Gastrocnemius medialis (tissue), 4 donors: ENCODE results near the gene EFCC1. TPM values are rescaled to one million over a fixed set of nuclear protein-coding genes. Genes with fewer than 3 reads are reported as not detected.
A peak's percentile ranks its signal among the peaks of the same experiment; 100 is the strongest.
"Not testable (repeated sequence)": the region's sequence is repeated elsewhere in the genome, so short reads cannot be mapped to it uniquely, and the experiment has no call there.

Experiments used
- ATAC-seq, 2 donors: fragments of 150-250 bp; one replicate each; pipeline ENCODE4 v1.9.1; 2016
- DNase-seq, 2 donors: peaks; one replicate each; pipeline ENCODE4 v3.0.0-alpha.2; 2019
- H3K27ac ChIP-seq, 4 donors: fragments of 200-600 bp; sonication (generic); 1 replicate in 1 of 4; 2 replicates in 3 of 4; pipeline ENCODE4 v1.5.1; 2016 to 2018; ENCODE audit warnings: mild to moderate bottlenecking in 2 of 4, moderate library complexity in 1 of 4
- H3K27me3 ChIP-seq, 3 donors: fragments of 200-600 bp; sonication (generic) in 2 of 3; 1 replicate in 1 of 3; 2 replicates in 2 of 3; pipeline versions ENCODE4 v1.5.1 to v1.6.0; 2016 to 2019; ENCODE audit warnings: mild to moderate bottlenecking in 1 of 3, moderate library complexity in 1 of 3
- H3K36me3 ChIP-seq, 2 donors: fragments of 200-600 bp; sonication (generic) in 1 of 2; one replicate each; pipeline ENCODE4 v1.5.1; 2017 to 2018
- H3K4me1 ChIP-seq, 2 donors: fragments of 200-600 bp; sonication (generic) in 1 of 2; one replicate each; pipeline ENCODE4 v1.5.1; 2016 to 2017; ENCODE audit warnings: mild to moderate bottlenecking in 2 of 2
- H3K4me3 ChIP-seq, 4 donors: fragments of 200-600 bp; sonication (generic) in 3 of 4; 1 replicate in 1 of 4; 2 replicates in 3 of 4; pipeline ENCODE4 v1.5.1; 2016 to 2019; ENCODE audit warnings: mild to moderate bottlenecking in 2 of 4
- H3K9me3 ChIP-seq, 3 donors: fragments of 200-600 bp; sonication (generic) in 2 of 3; 1 replicate in 1 of 3; 2 replicates in 2 of 3; pipeline ENCODE4 v1.5.1; 2016 to 2019
- POLR2A ChIP-seq, 2 donors: fragments of 450-650 bp; IDR thresholded peaks; one replicate each; pipeline ENCODE4 v1.6.1; 2017; ENCODE audit warnings: antibody characterized with exemption in 2 of 2, mild to moderate bottlenecking in 2 of 2, moderate library complexity in 2 of 2
- in situ Hi-C, 4 donors: fragments of 200-750 bp; cut with MboI; loops; one replicate each; pipeline versions ENCODE4 v1.15.0 to v1.8.0; 2017; ENCODE audit warnings: low sequenced_read_pairs in 4 of 4
- intact Hi-C: fragments of 100-400 bp; cut with DNase I; formaldehyde crosslinking; loops from one replicate; pipeline ENCODE4 v1.15.1; 2023; ENCODE audit warnings: low total_unique reads
- total RNA-seq, 4 donors: library from RNA; depleted of rRNA; stranded (reverse); fragments of >200 nt; gene quantifications; one replicate each; pipeline versions ENCODE4 v1.1.0 to v1.2.3, GENCODE V29; 2016
- TF ChIP-seq, protein P1 (sequence below), 5 experiments: fragments of 450-650 bp in 3 of 5; fragments of 200-600 bp in 2 of 5; sonication (generic) in 2 of 5; IDR thresholded peaks in 4 of 5; conservative IDR thresholded peaks in 1 of 5; 1 replicate in 4 of 5; 2 replicates in 1 of 5; pipeline ENCODE4 v1.5.1; 2016 to 2019; ENCODE audit warnings: antibody characterized with exemption in 5 of 5, mild to moderate bottlenecking in 3 of 5, moderate library complexity in 3 of 5

EFCC1 gene
- total RNA-seq, 4 donors from 2014 or later = 0.26 to 1.2 (median 0.45) TPM

DNA sequence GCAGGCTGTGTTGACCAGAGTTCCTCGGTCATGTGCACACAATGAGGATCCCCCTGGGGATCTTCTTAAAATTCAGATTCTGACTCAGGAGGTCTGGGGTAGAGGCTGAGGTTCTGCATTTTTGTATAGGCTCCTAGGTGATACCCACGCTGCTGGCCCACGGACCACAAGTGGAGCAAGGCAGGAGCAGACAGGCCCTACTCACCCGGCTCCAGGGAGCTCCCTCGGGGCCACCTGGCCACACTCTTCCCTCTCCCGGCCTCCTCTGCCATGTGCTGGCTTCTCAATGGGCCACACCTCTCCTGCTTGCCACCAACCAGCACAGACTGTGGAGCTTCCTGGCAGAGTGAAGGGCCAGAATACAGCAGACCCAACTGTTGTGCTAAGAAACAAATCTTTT lies 83.4 kb downstream of the EFCC1 start:
- DNase-seq = no peak

DNA sequence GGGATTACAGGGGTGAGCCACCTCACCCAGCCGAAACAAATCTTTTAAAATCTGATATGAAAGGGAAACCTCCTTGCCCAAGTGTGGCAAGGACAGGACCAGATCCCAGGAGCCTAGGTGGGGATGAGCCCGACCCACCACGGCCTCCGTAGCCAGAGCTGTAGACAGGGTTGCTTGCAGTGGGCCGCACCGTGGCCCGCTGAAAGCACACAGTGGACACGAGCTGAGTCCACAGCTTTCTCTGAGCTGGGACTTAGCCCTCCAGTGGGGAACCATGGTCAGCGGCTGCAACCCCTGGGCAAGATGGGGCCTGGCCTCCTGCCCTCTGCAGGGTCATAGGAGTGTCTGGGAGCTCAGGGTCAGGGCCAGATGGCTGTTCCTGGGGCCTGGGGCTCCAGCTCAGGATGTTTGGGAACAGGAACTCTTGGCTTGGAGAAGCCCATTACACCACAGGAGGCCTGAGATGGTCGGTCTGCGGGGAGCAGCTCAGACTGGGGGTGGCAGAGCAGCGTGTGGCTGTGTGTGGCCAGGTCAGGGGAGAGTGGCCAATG lies 84.1 kb downstream of the EFCC1 start:
- DNase-seq (no peak), ATAC-seq (no peak)

More for the DNA sequence above, 83.4 kb downstream of the EFCC1 start:
- H3K4me3 ChIP-seq = no peak overlapping the region
- in situ Hi-C loops = loop anchor here in 1 of 4 donors (25.0 kb wide), 1 partner anchor 122 kb away; no protein-coding TSS in a partner anchor
- no peaks in the 10 kb centered on the region for H3K36me3 ChIP-seq
- ATAC-seq = no peak
- H3K27ac ChIP-seq = no peak overlapping the region
- no peak for TF ChIP-seq POLR2A (IDR thresholded peaks at IDR 0.05)
- TF ChIP-seq, protein P1, sequence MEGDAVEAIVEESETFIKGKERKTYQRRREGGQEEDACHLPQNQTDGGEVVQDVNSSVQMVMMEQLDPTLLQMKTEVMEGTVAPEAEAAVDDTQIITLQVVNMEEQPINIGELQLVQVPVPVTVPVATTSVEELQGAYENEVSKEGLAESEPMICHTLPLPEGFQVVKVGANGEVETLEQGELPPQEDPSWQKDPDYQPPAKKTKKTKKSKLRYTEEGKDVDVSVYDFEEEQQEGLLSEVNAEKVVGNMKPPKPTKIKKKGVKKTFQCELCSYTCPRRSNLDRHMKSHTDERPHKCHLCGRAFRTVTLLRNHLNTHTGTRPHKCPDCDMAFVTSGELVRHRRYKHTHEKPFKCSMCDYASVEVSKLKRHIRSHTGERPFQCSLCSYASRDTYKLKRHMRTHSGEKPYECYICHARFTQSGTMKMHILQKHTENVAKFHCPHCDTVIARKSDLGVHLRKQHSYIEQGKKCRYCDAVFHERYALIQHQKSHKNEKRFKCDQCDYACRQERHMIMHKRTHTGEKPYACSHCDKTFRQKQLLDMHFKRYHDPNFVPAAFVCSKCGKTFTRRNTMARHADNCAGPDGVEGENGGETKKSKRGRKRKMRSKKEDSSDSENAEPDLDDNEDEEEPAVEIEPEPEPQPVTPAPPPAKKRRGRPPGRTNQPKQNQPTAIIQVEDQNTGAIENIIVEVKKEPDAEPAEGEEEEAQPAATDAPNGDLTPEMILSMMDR (IDR thresholded peaks at IDR 0.05 in 4 of 5, conservative IDR thresholded peaks at IDR 0.05 in 1 of 5) = no peak
- intact Hi-C loops = no loop called here
- no peaks in the 10 kb centered on the region for H3K27me3 ChIP-seq
- H3K4me1 ChIP-seq = peaks cover 6 to 7% of the 10 kb centered on the region in 2 donors
- H3K9me3 ChIP-seq = no peaks in the 10 kb centered on the region

DNA sequence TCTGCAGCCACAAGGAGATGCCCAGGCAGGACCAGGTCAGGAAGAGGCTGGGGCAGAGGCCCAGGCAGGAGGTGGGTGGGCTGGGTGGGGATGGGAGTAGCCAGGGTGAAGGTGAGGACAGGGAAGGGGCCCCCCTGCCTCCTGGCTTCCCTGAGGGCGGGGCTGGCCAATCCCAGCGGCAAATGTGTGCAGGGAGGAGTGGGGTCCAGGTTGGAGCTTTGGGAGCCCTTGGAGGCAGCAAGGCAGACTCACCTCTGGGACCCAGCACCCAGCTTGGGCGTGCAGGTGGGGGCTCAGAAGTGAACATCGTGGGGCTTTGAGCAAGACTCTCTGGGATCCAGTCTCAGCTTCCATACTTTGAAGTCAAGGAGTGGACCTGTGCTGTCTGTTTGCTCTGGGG lies 84.7 kb downstream of the EFCC1 start:
- Histone ChIP-seq H3K27ac (no peak overlapping the region), H3K36me3 (no peaks in the 10 kb centered on the region), H3K27me3 (no peaks in the 10 kb centered on the region), H3K4me1 (peaks cover 6 to 7% of the 10 kb centered on the region in 2 donors), H3K9me3 (no peaks in the 10 kb centered on the region), H3K4me3 (no peak overlapping the region)
- intact Hi-C loops = no loop called here
- TF ChIP-seq, protein P1 (IDR thresholded peaks at IDR 0.05 in 4 of 5, conservative IDR thresholded peaks at IDR 0.05 in 1 of 5) = no peak
- TF ChIP-seq POLR2A (IDR thresholded peaks at IDR 0.05) = no peak
- in situ Hi-C loops = loop anchor here in 1 of 4 donors (25.0 kb wide), 1 partner anchor 124 kb away; no protein-coding TSS in a partner anchor
- no peak for DNase-seq
- no peak for ATAC-seq

More for the DNA sequence above, 84.1 kb downstream of the EFCC1 start:
- H3K9me3 ChIP-seq = no peaks in the 10 kb centered on the region
- intact Hi-C loops = no loop called here
- TF ChIP-seq POLR2A (IDR thresholded peaks at IDR 0.05) = no peak
- TF ChIP-seq, protein P1 (IDR thresholded peaks at IDR 0.05 in 4 of 5, conservative IDR thresholded peaks at IDR 0.05 in 1 of 5) = no peak
- peaks cover 6 to 7% of the 10 kb centered on the region in 2 donors for H3K4me1 ChIP-seq
- in situ Hi-C loops = loop anchor here in 1 of 4 donors (25.0 kb wide), 1 partner anchor 123 kb away; no protein-coding TSS in a partner anchor
- H3K36me3 ChIP-seq = no peaks in the 10 kb centered on the region
- H3K4me3 ChIP-seq = no peak overlapping the region
- H3K27me3 ChIP-seq = no peaks in the 10 kb centered on the region
- no peak overlapping the region for H3K27ac ChIP-seq

DNA sequence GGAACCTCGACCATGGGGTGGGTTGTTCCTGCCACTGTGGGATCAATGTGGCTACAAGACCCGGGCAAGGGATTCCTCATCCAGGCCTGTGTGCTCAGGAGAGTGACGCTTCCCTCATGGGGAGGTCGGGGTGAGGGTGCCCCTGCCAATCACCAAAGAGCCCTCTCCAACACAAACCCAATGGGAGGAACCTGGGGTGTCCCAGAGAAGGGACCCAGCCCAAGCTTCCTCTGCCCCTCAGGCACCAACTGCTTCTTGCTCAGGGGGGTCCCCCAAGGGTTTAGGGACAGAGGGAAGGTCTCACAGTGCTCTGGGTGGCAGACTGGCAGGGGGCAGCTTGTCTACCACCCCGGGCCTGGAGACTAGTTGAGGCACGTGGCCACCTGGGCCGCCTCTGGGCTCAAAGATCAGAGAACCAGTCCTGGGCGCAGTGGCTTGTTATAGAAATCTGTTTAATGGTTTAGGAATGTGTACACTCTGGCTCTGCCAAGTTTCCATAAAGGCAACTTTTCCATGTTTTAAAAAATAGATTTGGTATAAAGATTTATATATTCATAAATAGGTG lies 86.1 kb downstream of the EFCC1 start:
- in situ Hi-C loops = loop anchor here in 1 of 4 donors (25.0 kb wide), 1 partner anchor 125 kb away; no protein-coding TSS in a partner anchor
- peaks cover 0 to 10% of the 10 kb centered on the region in 2 donors for H3K36me3 ChIP-seq
- ATAC-seq (peak in 1 of 2 donors; percentile 54), DNase-seq (no peak)
- H3K4me1 ChIP-seq = peaks cover 6 to 7% of the 10 kb centered on the region in 2 donors
- H3K4me3 ChIP-seq = no peak overlapping the region
- intact Hi-C loops = no loop called here
- TF ChIP-seq, protein P1 (IDR thresholded peaks at IDR 0.05 in 4 of 5, conservative IDR thresholded peaks at IDR 0.05 in 1 of 5) = no peak
- TF ChIP-seq POLR2A (IDR thresholded peaks at IDR 0.05) = no peak
- no peaks in the 10 kb centered on the region for H3K27me3 ChIP-seq
- peak overlapping the region; percentile 50 to 70 (median 52) for H3K27ac ChIP-seq
- no peaks in the 10 kb centered on the region for H3K9me3 ChIP-seq

DNA sequence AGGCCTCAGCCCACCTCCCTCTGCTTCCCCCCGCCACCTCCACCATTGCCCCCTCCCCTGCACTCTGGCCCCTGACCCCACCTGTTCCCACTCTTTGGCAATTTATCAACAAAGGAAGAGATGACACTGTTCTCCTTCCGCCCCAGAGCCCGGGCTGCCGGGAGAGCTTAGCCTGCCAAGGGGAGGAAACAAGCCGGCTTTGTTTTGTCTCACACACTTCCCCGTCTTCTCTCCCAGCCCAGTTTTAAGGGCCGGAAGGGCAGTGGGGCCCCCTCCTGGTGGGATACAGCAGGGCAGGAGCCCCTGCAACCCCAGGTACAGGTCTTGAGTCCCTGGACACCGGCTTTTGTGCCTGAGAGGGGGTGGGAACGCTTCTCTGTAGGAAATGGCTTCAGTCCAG lies 86.8 kb downstream of the EFCC1 start:
- DNase-seq (peak in 1 of 2 donors; percentile 25), ATAC-seq (peak; percentile 66 to 80)
- H3K9me3 ChIP-seq, intact Hi-C loops, H3K4me3 ChIP-seq, H3K4me1 ChIP-seq, H3K27me3 ChIP-seq, H3K27ac ChIP-seq: not testable (repeated sequence)
- in situ Hi-C loops = loop anchor here in 1 of 4 donors (25.0 kb wide), 1 partner anchor 126 kb away; no protein-coding TSS in a partner anchor
- H3K36me3 ChIP-seq = peaks cover 0 to 12% of the 10 kb centered on the region in 2 donors

DNA sequence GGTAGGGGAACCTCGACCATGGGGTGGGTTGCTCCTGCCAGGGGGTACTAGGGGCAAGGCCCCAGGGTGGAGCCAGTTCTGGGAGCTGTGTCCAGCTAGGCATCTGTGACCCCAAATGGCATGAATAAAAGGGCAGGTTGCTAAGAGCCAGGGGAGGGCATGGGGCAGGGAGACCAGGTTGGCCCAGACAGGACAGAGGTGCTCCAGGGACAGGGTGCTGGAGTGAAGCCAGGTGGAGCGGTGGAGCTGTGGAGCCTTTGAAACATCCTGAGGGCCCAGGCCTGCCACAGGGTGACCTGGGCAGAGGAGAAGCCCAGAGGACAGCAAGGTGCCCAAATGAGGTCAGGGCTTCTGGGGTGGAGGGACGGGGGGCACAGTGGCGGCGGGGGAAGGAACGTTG lies 87.2 kb downstream of the EFCC1 start:
- H3K4me1 ChIP-seq, H3K4me3 ChIP-seq, intact Hi-C loops, H3K27me3 ChIP-seq, H3K27ac ChIP-seq, DNase-seq, H3K9me3 ChIP-seq: not testable (repeated sequence)
- H3K36me3 ChIP-seq = peaks cover 0 to 12% of the 10 kb centered on the region in 2 donors
- in situ Hi-C loops = loop anchor here in 1 of 4 donors (25.0 kb wide), 1 partner anchor 126 kb away; no protein-coding TSS in a partner anchor
- peak in 1 of 2 donors; percentile 9 for ATAC-seq
